ENCODE measurements around the gene GABBR2.

DNA sequence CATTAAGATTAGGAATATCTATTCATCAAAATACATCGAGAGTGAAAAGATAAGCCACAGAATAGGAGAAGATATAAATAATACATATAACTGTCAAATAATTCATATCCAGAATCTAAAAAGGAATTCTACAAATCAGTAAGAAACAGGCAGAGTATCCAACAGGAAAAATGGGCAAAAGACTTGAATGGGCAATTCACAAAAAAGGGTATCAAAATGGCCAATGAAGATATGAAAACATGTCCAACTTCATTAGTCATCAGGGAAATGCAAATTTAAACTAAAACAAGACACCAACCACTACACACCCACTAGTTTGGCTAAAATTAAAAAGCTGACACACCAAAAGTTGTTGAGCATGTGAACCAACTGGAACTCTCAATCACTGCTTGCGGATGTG, 246.4 kb downstream of the GABBR2 start:
- TF ChIP-seq GATA3 (IDR thresholded peaks at IDR 0.05; ENCODE audit: low read depth, low read length), result no peak
- TF ChIP-seq GATA2 (IDR thresholded peaks at IDR 0.05; ENCODE audit: low read depth, low read length), result no peak
